Vagina (tissue), 2 donors: ENCODE measurements around the gene QRICH2.

ENCODE experiments used
- POLR2A ChIP-seq, 2 donors: fragments of 450-650 bp; IDR thresholded peaks; one replicate each; pipeline ENCODE4 v1.6.1; 2017; ENCODE audit warnings: antibody characterized with exemption in 2 of 2, mild to moderate bottlenecking in 2 of 2, moderate library complexity in 2 of 2
- POLR2AphosphoS5 ChIP-seq, 2 donors: sonication (generic); formaldehyde crosslinking; IDR thresholded peaks; one replicate each; pipeline ENCODE4 v1.9.0; 2017; ENCODE audit warnings: antibody characterized with exemption in 2 of 2, mild to moderate bottlenecking in 2 of 2, low read depth in 1 of 2; ENCODE audit not compliant: insufficient read depth in 1 of 2
- TF ChIP-seq, protein P1 (sequence below), 3 experiments: fragments of 450-650 bp in 2 of 3; fragments of 200-600 bp in 1 of 3; sonication (generic) in 1 of 3; IDR thresholded peaks; one replicate each; pipeline ENCODE4 v1.5.1; 2017 to 2019; ENCODE audit warnings: antibody characterized with exemption in 3 of 3, mild to moderate bottlenecking in 2 of 3, moderate library complexity in 2 of 3

- TF ChIP-seq POLR2A (IDR thresholded peaks at IDR 0.05) (no peak), POLR2AphosphoS5 (IDR thresholded peaks at IDR 0.05; ENCODE audit: insufficient read depth in 1 of 2, low read depth in 1 of 2) (no peak)
- TF ChIP-seq, protein P1, sequence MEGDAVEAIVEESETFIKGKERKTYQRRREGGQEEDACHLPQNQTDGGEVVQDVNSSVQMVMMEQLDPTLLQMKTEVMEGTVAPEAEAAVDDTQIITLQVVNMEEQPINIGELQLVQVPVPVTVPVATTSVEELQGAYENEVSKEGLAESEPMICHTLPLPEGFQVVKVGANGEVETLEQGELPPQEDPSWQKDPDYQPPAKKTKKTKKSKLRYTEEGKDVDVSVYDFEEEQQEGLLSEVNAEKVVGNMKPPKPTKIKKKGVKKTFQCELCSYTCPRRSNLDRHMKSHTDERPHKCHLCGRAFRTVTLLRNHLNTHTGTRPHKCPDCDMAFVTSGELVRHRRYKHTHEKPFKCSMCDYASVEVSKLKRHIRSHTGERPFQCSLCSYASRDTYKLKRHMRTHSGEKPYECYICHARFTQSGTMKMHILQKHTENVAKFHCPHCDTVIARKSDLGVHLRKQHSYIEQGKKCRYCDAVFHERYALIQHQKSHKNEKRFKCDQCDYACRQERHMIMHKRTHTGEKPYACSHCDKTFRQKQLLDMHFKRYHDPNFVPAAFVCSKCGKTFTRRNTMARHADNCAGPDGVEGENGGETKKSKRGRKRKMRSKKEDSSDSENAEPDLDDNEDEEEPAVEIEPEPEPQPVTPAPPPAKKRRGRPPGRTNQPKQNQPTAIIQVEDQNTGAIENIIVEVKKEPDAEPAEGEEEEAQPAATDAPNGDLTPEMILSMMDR (IDR thresholded peaks at IDR 0.05), result peak in 1 of 3 experiments; percentile 34
Observed at GRCh38 chr17:76279742-76280287, 28.3 kb downstream of the QRICH2 start.
